GM08714 (cell line): Measurements from ENCODE around the gene TRAIP.
"Not testable (repeated sequence)": the region's sequence is repeated elsewhere in the genome, so short reads cannot be mapped to it uniquely, and the experiment has no call there.

Experiments used
- H3K4me3 ChIP-seq: fragments of 200-500 bp; sonication (Bioruptor generic); 2 replicates; pipeline ENCODE4 v1.5.1; 2014; ENCODE audit warnings: mild to moderate bottlenecking, low read length, inconsistent platforms
- ZNF274 ChIP-seq: IDR thresholded peaks from 2 replicates; pipeline ENCODE4 v1.6.1; 2012; ENCODE audit warnings: mild to moderate bottlenecking, low read depth, low read length

Gene TRAIP

DNA sequence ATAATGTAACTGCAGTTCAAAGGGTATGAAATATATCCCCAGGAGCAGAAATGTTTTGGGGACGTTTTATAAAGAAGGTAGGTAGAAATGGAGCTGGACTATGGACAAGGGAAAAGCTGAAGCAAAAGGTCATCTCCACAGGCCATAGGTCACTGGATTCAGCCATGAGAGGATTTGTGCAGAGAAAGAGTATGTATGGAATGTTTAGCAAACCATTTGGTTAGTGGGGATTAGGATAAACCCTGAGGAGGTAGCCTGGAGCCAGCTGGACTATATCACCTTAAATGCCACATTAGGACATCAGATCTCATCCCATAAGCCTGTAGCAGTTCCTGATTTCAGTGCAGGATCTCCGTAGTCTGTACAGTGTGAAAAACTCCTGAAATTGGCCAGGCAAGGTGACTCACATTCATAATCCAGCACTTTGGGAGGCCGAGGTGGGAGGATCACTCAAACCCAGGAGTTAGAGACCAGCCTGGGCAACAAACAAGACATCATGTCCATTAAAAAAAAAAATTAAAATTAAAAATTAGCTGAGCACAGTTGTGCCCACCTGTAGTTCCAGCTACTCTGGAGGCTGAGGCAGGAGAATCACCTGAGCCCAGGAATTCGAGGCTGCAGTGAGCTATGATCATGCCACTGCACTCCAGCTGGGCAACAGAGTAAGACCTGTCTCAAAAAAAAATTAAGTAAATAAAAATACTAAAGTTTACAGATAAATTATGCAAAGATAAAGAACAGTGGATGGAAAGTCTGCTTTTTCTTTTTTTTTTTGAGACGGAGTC is 74.8 kb downstream of the TRAIP start:
- no peak for TF ChIP-seq ZNF274
- H3K4me3 ChIP-seq: no peak overlapping the region

DNA sequence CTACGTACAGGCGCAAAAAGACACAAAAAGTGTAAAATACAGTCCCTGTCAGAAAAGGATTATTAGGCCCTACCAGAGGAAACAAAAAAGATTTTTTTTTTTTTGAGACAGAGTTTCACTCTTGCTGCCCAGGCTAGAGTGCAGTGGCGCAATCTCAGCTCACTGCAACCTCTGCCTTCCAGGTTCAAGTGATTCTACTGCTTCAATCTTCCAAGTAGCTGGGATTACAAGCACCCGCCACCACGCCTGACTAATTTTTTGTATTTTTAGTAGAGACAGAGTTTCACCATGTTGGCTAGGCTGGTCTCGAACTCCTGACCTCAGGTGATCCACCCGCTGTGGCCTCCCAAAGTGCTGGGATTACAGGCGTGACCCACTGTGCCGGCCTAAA is 75.4 kb downstream of the TRAIP start:
- not testable (repeated sequence) for H3K4me3 ChIP-seq

DNA sequence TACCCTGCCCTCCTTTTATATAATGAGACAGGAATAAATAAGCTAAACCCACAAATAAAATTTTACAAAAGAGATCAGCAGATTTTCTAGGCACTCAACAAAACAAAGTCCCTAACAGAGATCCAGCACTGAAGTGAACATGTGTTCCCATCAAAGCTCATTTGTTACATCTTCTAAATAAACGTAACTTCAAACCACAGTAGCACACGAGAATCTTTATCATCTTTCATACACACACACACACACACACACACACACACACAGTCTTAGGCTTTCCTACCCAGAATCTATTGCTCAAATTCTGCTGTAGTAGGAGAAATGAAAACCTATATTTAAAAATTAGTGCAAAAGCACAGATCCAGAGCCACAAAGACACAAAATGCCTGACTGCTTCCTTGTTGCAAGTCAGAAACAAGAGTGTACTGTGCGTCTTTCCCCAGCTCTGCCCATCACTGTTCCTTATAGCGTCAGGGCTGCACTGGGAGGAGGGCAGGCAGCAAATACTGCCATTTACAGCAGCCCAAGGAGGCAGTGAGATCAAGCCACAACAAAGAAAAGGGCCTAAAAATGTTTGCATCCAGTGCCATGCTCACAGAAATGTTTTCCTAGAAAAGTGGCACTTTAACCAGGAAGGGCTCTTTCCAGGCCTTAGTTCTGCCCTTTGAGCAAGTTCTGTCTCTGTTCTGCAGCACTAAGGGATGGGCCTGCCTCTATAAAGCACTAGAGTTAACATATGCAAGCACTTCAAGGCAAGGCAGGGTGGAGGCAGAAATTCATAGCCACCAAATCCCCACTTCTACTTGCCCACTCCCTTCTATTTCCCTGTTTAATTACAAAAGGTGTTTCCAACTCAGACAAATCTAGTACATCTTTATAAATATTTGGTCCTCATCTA is 76.0 kb downstream of the TRAIP start:
- no peak for TF ChIP-seq ZNF274
- no peak overlapping the region for H3K4me3 ChIP-seq

DNA sequence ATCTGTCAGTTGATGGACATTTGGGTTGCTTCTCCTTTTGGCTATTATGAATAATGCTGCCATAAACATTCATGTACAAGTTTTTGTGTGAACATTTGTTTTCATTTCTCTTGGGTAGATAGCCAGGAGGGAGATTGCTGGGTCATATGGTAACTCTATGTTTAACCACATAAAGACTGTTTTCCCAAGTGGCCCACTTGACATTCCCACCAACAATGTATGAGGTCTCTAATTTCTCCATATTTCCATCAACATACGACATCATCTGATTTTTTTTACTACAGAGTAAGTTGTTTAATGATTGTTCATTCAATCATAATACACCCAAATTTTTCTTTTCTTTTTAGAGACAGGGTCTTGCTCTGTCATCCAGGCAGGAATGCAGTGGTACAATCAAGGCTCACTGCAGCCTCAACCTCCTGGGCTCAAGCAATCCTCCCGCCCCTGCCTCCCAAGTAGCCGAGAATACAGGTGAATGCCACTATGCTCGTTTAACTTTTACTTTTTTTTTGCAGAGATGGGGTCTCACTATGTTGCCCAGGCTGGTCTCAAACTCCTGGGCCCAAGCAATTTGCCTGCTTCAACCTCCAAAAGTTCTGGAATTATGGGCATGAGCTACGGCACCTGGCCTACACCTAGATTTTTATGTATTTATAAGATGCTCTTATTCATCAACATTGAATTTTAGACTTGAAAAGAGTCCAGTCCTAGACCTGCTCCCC is 76.8 kb downstream of the TRAIP start:
- H3K4me3 ChIP-seq: no peak overlapping the region
- no peak for TF ChIP-seq ZNF274
